A549 (cell line): Measurements from ENCODE around the gene CTCFL. TPM values are rescaled to one million over a fixed set of nuclear protein-coding genes. Genes with fewer than 3 reads are reported as not detected.

Experiments
- ATAC-seq, 2 experiments: fragments of 200-7000 bp in 1 of 2; fragments of >200 bp in 1 of 2; cut with Nextera tagmentation in 1 of 2; cut with Tn5 transposase in 1 of 2; 3 replicates each; pipeline versions ENCODE4 v1.8.0 to v1.9.1; 2018 to 2020; ENCODE audit warnings: mild to moderate bottlenecking in 1 of 2, moderate library complexity in 1 of 2
- CTCF ChIA-PET: fragments of 300-600 bp; sonication (Branson Sonifier 250); formaldehyde crosslinking; extraction: SDS; loops from one replicate; lab custom pipeline; 2021; ENCODE audit warnings: antibody characterized with exemption, inconsistent platforms; lab: Yijun Ruan, JAX
- POLR2A ChIA-PET: fragments of 350-600 bp; formaldehyde crosslinking; extraction: SDS; loops from one replicate; lab custom pipeline; 2021; ENCODE audit warnings: antibody characterized with exemption, inconsistent platforms; lab: Yijun Ruan, JAX
- DNase-seq, 2 experiments: peaks; one replicate each; pipeline versions ENCODE4 v3.0.0 to v3.0.0-alpha.2; 2011 to 2016; ENCODE audit warnings: low read depth in 1 of 2, low spot score in 1 of 2
- FAIRE-seq: peaks from 2 replicates; lab custom pipeline; 2011; peaks lifted over from hg19 to GRCh38; lab: Jason Lieb, UNC
- H3K27ac ChIP-seq, 2 experiments: fragments of >200 bp; sonication (Bioruptor Twin); formaldehyde crosslinking; 3 replicates each; pipeline ENCODE4 v1.5.1; 2016 to 2017
- H3K4me1 ChIP-seq: fragments of >200 bp; sonication (Bioruptor Twin); formaldehyde crosslinking; 3 replicates; pipeline ENCODE4 v1.6.1; 2016
- H3K4me2 ChIP-seq: fragments of >200 bp; sonication (Bioruptor Twin); formaldehyde crosslinking; 3 replicates; pipeline ENCODE4 v1.6.1; 2016
- H3K4me3 ChIP-seq: fragments of >200 bp; sonication (Bioruptor Twin); formaldehyde crosslinking; 3 replicates; pipeline ENCODE4 v1.5.1; 2016
- H3K9me3 ChIP-seq: fragments of >200 bp; sonication (Bioruptor Twin); formaldehyde crosslinking; 3 replicates; pipeline ENCODE4 v1.6.1; 2016
- BHLHE40 ChIP-seq: IDR thresholded peaks from 2 replicates; pipeline ENCODE4 v1.6.1; 2012; ENCODE audit warnings: low read depth, low read length, inconsistent platforms
- CEBPB ChIP-seq, 2 experiments: fragments of >200 bp in 1 of 2; sonication (Bioruptor Twin) in 1 of 2; formaldehyde crosslinking in 1 of 2; IDR thresholded peaks; 2 replicates each; pipeline ENCODE4 v1.6.1; 2012 to 2016
- CHD4 ChIP-seq: fragments of 200-600 bp; sonication (generic); IDR thresholded peaks from 2 replicates; pipeline ENCODE4 v1.6.1; 2016; ENCODE audit warnings: antibody characterized with exemption, mild to moderate bottlenecking, borderline replicate concordance
- EHMT2 ChIP-seq: fragments of 200-600 bp; sonication (generic); IDR thresholded peaks from 2 replicates; pipeline ENCODE4 v1.6.1; 2016; ENCODE audit warnings: antibody characterized with exemption, low read depth, mild to moderate bottlenecking, moderate library complexity
- FOSB ChIP-seq: fragments of 250-450 bp; sonication (Bioruptor Pico); IDR thresholded peaks from 2 replicates; pipeline ENCODE4 v1.5.0; 2020; ENCODE audit warnings: mild to moderate bottlenecking, moderate library complexity
- FOSL2 ChIP-seq, 2 experiments: fragments of 450-650 bp in 1 of 2; fragments of >200 bp in 1 of 2; sonication (Bioruptor Twin) in 1 of 2; formaldehyde crosslinking; IDR thresholded peaks; 2 replicates each; pipeline versions ENCODE4 v1.5.0 to v1.6.1; 2016 to 2020; ENCODE audit warnings: mild to moderate bottlenecking in 1 of 2, moderate library complexity in 1 of 2
- FOXS1 ChIP-seq: fragments of 250-450 bp; sonication (Bioruptor Pico); IDR thresholded peaks from 2 replicates; pipeline ENCODE4 v1.5.0; 2020; ENCODE audit warnings: mild to moderate bottlenecking, moderate library complexity
- GATA3 ChIP-seq: IDR thresholded peaks from 2 replicates; pipeline ENCODE4 v1.6.1; 2012; ENCODE audit warnings: borderline replicate concordance
- HDAC2 ChIP-seq: fragments of 200-600 bp; sonication (generic); IDR thresholded peaks from 2 replicates; pipeline ENCODE4 v1.6.1; 2016
- HEYL ChIP-seq: fragments of 250-450 bp; sonication (Bioruptor Pico); IDR thresholded peaks from 2 replicates; pipeline ENCODE4 v1.8.0; 2021; ENCODE audit warnings: mild to moderate bottlenecking, moderate library complexity
- HOXA7 ChIP-seq: fragments of 250-450 bp; sonication (Bioruptor Pico); IDR thresholded peaks from 2 replicates; pipeline ENCODE4 v1.5.0; 2020; ENCODE audit warnings: mild to moderate bottlenecking, moderate library complexity
- HOXB13 ChIP-seq: fragments of 250-450 bp; sonication (Bioruptor Pico); IDR thresholded peaks from 2 replicates; pipeline ENCODE4 v1.5.0; 2020; ENCODE audit warnings: low read depth, mild to moderate bottlenecking, moderate library complexity
- HOXB5 ChIP-seq: fragments of 250-450 bp; sonication (Bioruptor Pico); IDR thresholded peaks from 2 replicates; pipeline ENCODE4 v1.5.0; 2020; ENCODE audit warnings: mild to moderate bottlenecking, moderate library complexity
- JUNB ChIP-seq: fragments of >200 bp; sonication (Bioruptor Twin); formaldehyde crosslinking; IDR thresholded peaks from 2 replicates; pipeline ENCODE4 v1.6.1; 2016
- NFE2L2 ChIP-seq: fragments of 150-350 bp; conservative IDR thresholded peaks from 2 replicates; pipeline ENCODE4 v1.6.1; 2014; ENCODE audit warnings: low read length
- NPAS2 ChIP-seq: fragments of 250-450 bp; sonication (Bioruptor Pico); IDR thresholded peaks from 2 replicates; pipeline ENCODE4 v1.8.0; 2022; ENCODE audit warnings: mild to moderate bottlenecking, moderate library complexity, borderline replicate concordance
- PHF8 ChIP-seq: fragments of 200-600 bp; sonication (generic); IDR thresholded peaks from 2 replicates; pipeline ENCODE4 v1.6.1; 2016; ENCODE audit warnings: low read depth, mild to moderate bottlenecking, antibody characterized with exemption, moderate library complexity, borderline replicate concordance
- POLR2AphosphoS2 ChIP-seq: conservative IDR thresholded peaks from 2 replicates; pipeline ENCODE4 v1.6.1; 2012; ENCODE audit warnings: low read length, improper control_type of control experiment, inconsistent platforms
- RARB ChIP-seq: fragments of 250-450 bp; sonication (Bioruptor Pico); IDR thresholded peaks from 2 replicates; pipeline ENCODE4 v1.8.0; 2021; ENCODE audit warnings: mild to moderate bottlenecking, moderate library complexity
- RNF2 ChIP-seq: fragments of 200-600 bp; sonication (generic); IDR thresholded peaks from 2 replicates; pipeline ENCODE4 v1.6.1; 2016; ENCODE audit warnings: low read depth, mild to moderate bottlenecking, antibody characterized with exemption, moderate library complexity, borderline replicate concordance
- SMC3 ChIP-seq: fragments of >200 bp; sonication (Bioruptor Twin); formaldehyde crosslinking; IDR thresholded peaks from 3 replicates; pipeline ENCODE4 v1.6.1; 2018; ENCODE audit warnings: inconsistent platforms
- TP53 ChIP-seq: fragments of 250-450 bp; sonication (Bioruptor Pico); IDR thresholded peaks from 2 replicates; pipeline ENCODE4 v1.5.0; 2021; ENCODE audit warnings: mild to moderate bottlenecking, moderate library complexity
- ZFP36 ChIP-seq: fragments of 450-650 bp; IDR thresholded peaks from 2 replicates; pipeline ENCODE4 v1.6.1; 2014; ENCODE audit warnings: borderline replicate concordance; ENCODE audit not compliant: partially characterized antibody
- WGBS: methylation state at CpG from one replicate; pipeline ENCODE4 v1.1.6; 2017; ENCODE audit errors: missing lambda C conversion rate; 5-methylcytosine and 5-hydroxymethylcytosine counted together
- polyA plus RNA-seq, 4 experiments: library from polyadenylated mRNA; depleted of rRNA in 3 of 4; stranded (reverse); fragments of >200 nt; fragmentation: RNase III in 1 of 4; extraction: RNeasy Plus Mini Kit Qiagen cat#74134 plus additional on column Dnase treatment in 1 of 4; gene quantifications; 2 replicates in 3 of 4; 3 replicates in 1 of 4; pipeline ENCODE4 v1.2.3, GENCODE V29; 2011 to 2017
- TF ChIP-seq, protein P1 (sequence below): fragments of >200 bp; sonication (Bioruptor Twin); formaldehyde crosslinking; IDR thresholded peaks from 3 replicates; pipeline ENCODE4 v1.5.1; 2016
- TF ChIP-seq, protein P2 (sequence below): fragments of 200-600 bp; sonication (generic); IDR thresholded peaks from 2 replicates; pipeline ENCODE4 v1.6.1; 2016; ENCODE audit warnings: antibody characterized with exemption, mild to moderate bottlenecking, moderate library complexity
- TF ChIP-seq, protein P3 (sequence below): fragments of 450-650 bp; IDR thresholded peaks from 2 replicates; pipeline ENCODE4 v1.6.1; 2014; ENCODE audit warnings: antibody characterized with exemption
- TF ChIP-seq, protein P4 (sequence below): fragments of 250-450 bp; sonication (Bioruptor Pico); IDR thresholded peaks from 2 replicates; pipeline ENCODE4 v1.5.0; 2020; ENCODE audit warnings: low read depth, mild to moderate bottlenecking, moderate library complexity
- TF ChIP-seq, protein P5 (sequence below): fragments of >200 bp; sonication (Bioruptor Twin); formaldehyde crosslinking; IDR thresholded peaks from 2 replicates; pipeline ENCODE4 v1.6.1; 2016

CTCFL gene
- polyA plus RNA-seq, 2 of the 4 experiments (the other 2 are of a cell fraction), result 0.03 TPM

DNA sequence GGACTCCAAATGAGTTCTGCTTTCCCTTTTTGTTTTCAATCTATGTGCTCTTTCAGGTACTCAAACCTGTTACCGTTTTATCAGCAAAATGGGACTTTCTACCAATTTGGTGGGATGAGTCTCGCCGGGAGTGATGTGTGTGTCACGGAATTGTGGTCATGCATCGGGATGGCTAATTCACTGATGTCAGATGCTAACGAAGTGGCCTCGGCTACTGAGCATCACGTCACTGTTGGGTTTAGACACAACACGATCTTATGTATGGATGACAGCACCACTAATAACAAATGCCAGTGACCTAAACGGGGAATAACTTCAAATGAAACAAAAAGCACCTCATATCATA is 34.3 kb upstream of the CTCFL start:
- no peak for FAIRE-seq
- Histone ChIP-seq H3K27ac (no peak overlapping the region), H3K4me1 (peaks cover 24% of the 10 kb centered on the region), H3K9me3 (no peaks in the 10 kb centered on the region), H3K4me2 (peak overlapping the region; percentile 61), H3K4me3 (0 out of 3 replicates have a peak overlapping the region, but pooled peaks have one; percentile 13)
- ChIA-PET CTCF (interaction anchor here (1.2 to 2.4 kb wide), 2 partner anchors 37 to 44 kb away, joined by 3 to 6 read pairs; no protein-coding TSS in a partner anchor), POLR2A (no interaction called here)
- WGBS, result 31% methylated on average over 10 of the region's 10 CpGs
- no peak for TF ChIP-seq TP53 (CRISPR knock-in tag)
- TF ChIP-seq, protein P1, sequence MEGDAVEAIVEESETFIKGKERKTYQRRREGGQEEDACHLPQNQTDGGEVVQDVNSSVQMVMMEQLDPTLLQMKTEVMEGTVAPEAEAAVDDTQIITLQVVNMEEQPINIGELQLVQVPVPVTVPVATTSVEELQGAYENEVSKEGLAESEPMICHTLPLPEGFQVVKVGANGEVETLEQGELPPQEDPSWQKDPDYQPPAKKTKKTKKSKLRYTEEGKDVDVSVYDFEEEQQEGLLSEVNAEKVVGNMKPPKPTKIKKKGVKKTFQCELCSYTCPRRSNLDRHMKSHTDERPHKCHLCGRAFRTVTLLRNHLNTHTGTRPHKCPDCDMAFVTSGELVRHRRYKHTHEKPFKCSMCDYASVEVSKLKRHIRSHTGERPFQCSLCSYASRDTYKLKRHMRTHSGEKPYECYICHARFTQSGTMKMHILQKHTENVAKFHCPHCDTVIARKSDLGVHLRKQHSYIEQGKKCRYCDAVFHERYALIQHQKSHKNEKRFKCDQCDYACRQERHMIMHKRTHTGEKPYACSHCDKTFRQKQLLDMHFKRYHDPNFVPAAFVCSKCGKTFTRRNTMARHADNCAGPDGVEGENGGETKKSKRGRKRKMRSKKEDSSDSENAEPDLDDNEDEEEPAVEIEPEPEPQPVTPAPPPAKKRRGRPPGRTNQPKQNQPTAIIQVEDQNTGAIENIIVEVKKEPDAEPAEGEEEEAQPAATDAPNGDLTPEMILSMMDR, result no peak
- TF ChIP-seq SMC3, result no peak
- no peak for TF ChIP-seq CHD4
- TF ChIP-seq RNF2, result no peak
- no peak for TF ChIP-seq ZFP36
- TF ChIP-seq, protein P2, sequence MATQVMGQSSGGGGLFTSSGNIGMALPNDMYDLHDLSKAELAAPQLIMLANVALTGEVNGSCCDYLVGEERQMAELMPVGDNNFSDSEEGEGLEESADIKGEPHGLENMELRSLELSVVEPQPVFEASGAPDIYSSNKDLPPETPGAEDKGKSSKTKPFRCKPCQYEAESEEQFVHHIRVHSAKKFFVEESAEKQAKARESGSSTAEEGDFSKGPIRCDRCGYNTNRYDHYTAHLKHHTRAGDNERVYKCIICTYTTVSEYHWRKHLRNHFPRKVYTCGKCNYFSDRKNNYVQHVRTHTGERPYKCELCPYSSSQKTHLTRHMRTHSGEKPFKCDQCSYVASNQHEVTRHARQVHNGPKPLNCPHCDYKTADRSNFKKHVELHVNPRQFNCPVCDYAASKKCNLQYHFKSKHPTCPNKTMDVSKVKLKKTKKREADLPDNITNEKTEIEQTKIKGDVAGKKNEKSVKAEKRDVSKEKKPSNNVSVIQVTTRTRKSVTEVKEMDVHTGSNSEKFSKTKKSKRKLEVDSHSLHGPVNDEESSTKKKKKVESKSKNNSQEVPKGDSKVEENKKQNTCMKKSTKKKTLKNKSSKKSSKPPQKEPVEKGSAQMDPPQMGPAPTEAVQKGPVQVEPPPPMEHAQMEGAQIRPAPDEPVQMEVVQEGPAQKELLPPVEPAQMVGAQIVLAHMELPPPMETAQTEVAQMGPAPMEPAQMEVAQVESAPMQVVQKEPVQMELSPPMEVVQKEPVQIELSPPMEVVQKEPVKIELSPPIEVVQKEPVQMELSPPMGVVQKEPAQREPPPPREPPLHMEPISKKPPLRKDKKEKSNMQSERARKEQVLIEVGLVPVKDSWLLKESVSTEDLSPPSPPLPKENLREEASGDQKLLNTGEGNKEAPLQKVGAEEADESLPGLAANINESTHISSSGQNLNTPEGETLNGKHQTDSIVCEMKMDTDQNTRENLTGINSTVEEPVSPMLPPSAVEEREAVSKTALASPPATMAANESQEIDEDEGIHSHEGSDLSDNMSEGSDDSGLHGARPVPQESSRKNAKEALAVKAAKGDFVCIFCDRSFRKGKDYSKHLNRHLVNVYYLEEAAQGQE, result no peak
- no peak for ATAC-seq
- DNase-seq, result no peak

DNA sequence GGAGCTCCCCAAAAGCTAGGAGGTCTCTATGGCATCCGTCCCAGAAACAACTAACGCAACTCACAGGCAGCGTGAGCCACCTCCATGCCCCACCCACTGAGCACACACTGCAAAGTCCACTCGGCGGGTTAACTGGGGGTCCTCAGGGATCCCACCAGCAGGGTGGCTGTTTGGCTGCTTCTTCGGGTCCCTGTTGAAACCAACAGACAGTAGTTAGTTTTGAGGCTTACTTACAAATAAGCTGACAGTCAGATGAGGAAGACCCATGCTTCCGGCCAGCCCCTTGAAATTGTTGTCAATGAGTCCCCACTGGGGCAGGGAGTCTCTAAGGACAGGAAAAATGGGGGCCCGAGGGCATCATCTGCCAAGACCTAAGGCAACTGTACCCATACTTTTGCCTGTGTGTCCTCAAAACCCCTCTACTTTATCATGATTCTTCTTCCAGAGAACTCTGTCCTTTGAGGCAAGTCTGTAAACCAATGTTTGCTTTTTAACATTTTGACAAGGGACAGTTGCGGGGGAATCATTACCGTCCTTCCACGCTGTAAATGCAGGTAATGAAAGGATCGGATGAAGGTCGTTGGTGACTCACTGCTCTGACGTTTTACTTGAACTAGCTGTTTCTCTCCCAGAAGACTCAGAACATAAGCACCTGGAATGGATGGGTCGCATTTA is 33.8 kb upstream of the CTCFL start:
- no peak for FAIRE-seq

DNA sequence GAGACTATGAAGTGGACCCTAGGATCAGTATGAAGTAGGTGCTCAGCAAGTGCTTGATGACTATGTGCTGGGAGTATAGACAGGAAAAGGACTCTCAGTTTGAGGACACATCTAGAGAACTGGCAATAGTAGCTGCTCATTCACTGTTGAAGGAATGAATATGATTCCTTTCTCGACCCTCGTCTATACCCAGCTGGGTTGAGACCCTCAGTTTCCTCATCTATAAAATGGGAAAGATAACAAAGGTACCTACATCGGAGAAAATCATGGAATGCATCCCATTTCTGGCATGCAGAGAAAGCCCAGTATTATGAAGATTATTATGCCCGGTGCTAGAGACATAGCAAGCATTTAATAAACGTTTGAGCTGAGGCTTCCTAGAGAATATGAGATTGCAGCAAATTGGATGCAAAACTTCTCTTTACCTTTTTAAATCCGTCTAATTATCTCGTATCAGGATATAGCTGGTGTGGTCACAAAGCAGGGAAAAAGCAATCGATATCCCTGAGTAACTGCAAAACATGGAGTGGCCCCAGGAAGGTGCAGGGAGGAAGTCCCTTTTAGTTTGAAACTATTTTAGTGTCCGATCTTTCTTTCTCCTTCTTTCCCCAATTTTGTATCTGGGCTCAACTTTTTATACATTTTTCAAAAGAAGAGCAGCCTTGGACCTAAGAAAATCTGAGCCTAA is 33.1 kb upstream of the CTCFL start:
- WGBS, result 31% methylated on average over 9 of the region's 9 CpGs
- TF ChIP-seq NFE2L2 (no peak), POLR2AphosphoS2 (no peak), EHMT2 (no peak), PHF8 (no peak), RNF2 (no peak), TP53 (CRISPR knock-in tag) (no peak), CHD4 (no peak), GATA3 (no peak), ZFP36 (no peak), HOXA7 (CRISPR knock-in tag) (no peak), BHLHE40 (no peak), FOSL2 (IDR thresholded peaks at IDR 0.05) (no peak), FOSL2 (CRISPR knock-in tag; IDR thresholded peaks at IDR 0.05) (no peak)
- TF ChIP-seq, protein P3, sequence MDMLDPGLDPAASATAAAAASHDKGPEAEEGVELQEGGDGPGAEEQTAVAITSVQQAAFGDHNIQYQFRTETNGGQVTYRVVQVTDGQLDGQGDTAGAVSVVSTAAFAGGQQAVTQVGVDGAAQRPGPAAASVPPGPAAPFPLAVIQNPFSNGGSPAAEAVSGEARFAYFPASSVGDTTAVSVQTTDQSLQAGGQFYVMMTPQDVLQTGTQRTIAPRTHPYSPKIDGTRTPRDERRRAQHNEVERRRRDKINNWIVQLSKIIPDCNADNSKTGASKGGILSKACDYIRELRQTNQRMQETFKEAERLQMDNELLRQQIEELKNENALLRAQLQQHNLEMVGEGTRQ, result no peak
- TF ChIP-seq, protein P4, sequence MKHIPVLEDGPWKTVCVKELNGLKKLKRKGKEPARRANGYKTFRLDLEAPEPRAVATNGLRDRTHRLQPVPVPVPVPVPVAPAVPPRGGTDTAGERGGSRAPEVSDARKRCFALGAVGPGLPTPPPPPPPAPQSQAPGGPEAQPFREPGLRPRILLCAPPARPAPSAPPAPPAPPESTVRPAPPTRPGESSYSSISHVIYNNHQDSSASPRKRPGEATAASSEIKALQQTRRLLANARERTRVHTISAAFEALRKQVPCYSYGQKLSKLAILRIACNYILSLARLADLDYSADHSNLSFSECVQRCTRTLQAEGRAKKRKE (CRISPR knock-in tag), result no peak
- Histone ChIP-seq H3K4me3 (no peak overlapping the region), H3K9me3 (no peaks in the 10 kb centered on the region), H3K4me2 (no peak overlapping the region; the same call in 1 of the 3 replicates), H3K4me1 (peaks cover 24% of the 10 kb centered on the region), H3K27ac (no peak overlapping the region)
- no peak for ATAC-seq
- CTCF ChIA-PET, result interaction anchor here (0.6 to 2.4 kb wide), 3 partner anchors 10 to 43 kb away, joined by 3 to 6 read pairs (median 3); no protein-coding TSS in a partner anchor
- no peak for FAIRE-seq
- POLR2A ChIA-PET, result no interaction called here
- no peak for DNase-seq

More for the DNA sequence above, 33.8 kb upstream of the CTCFL start:
- CTCF ChIA-PET, result interaction anchor here (0.6 to 2.4 kb wide), 2 partner anchors 10 to 38 kb away, joined by 3 to 6 read pairs; no protein-coding TSS in a partner anchor
- DNase-seq, result no peak
- Histone ChIP-seq H3K27ac (no peak overlapping the region), H3K4me1 (peaks cover 24% of the 10 kb centered on the region)
- TF ChIP-seq BHLHE40, result no peak
- no peak for TF ChIP-seq JUNB
- no peak for TF ChIP-seq CEBPB (IDR thresholded peaks at IDR 0.05)
- TF ChIP-seq RARB (CRISPR knock-in tag), result no peak
- TF ChIP-seq HOXB13 (CRISPR knock-in tag), result no peak
- TF ChIP-seq, protein P5, sequence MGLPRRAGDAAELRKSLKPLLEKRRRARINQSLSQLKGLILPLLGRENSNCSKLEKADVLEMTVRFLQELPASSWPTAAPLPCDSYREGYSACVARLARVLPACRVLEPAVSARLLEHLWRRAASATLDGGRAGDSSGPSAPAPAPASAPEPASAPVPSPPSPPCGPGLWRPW, result no peak
- TF ChIP-seq HOXB5 (CRISPR knock-in tag), result no peak
- no peak for TF ChIP-seq HDAC2
- TF ChIP-seq GATA3, result no peak
- TF ChIP-seq FOXS1 (CRISPR knock-in tag), result no peak
- TF ChIP-seq NPAS2, result no peak
- no peak for TF ChIP-seq FOSB (CRISPR knock-in tag)
- no peak for TF ChIP-seq HEYL
- TF ChIP-seq, all 56 proteins: peak for 0
- 18% methylated on average over 15 of the region's 15 CpGs for WGBS
- 0 out of 3 replicates have a peak overlapping the region, but pooled peaks have one; percentile 13 for H3K4me3 ChIP-seq
- ATAC-seq, result no peak
- H3K9me3 ChIP-seq, result no peaks in the 10 kb centered on the region
- peak overlapping the region; percentile 61 for H3K4me2 ChIP-seq
- POLR2A ChIA-PET, result no interaction called here
